HG02970 (cell line): ENCODE measurements around the gene POLQ.
"Not testable (repeated sequence)": the region's sequence is repeated elsewhere in the genome, so short reads cannot be mapped to it uniquely, and the experiment has no call there.

ENCODE experiments used
- ATAC-seq: cut with Tn5 transposase; IDR thresholded peaks from one replicate; pipeline ENCODE4 v1.9.1; 2021; ENCODE audit warnings: mild to moderate bottlenecking, moderate library complexity, moderate number of reproducible peaks; ENCODE audit not compliant: unreplicated experiment, low FRiP score

Gene POLQ

DNA sequence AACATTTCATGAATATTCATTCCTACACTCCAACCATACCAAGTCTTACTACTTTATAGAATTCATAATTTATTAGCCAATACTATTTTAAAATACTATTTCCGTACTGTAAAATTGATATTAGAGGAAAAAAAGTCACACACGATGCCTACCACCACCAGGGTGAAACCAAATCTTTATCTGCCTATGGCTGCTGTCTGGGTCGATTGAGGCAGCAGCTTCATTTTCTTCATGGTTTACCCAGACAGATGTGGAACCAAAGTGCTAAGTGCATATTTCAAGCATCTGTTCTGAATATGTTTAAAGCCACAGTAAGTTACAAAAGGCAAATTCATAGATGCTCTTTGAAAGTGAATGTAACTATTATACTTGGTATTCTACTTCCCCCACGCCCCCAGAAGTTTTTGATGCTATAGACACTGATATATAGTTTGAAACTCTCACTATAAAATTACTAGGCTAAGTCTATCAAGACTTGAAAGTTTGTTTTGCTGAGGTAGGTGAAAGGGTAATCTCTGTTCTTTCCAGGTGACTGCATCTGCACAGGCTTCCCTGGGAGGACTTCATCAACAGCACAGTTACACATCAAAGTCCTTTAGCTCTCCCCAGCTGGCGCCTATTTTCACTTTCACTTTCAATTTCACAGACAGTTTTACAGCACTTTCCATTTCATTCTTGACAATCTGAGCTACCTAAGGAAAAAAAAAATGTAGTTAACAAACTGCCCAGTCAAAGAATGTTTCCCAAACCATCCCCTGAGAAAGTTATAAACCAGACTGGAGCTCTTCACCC, 113.9 kb downstream of the POLQ start:
- ATAC-seq = no peak

DNA sequence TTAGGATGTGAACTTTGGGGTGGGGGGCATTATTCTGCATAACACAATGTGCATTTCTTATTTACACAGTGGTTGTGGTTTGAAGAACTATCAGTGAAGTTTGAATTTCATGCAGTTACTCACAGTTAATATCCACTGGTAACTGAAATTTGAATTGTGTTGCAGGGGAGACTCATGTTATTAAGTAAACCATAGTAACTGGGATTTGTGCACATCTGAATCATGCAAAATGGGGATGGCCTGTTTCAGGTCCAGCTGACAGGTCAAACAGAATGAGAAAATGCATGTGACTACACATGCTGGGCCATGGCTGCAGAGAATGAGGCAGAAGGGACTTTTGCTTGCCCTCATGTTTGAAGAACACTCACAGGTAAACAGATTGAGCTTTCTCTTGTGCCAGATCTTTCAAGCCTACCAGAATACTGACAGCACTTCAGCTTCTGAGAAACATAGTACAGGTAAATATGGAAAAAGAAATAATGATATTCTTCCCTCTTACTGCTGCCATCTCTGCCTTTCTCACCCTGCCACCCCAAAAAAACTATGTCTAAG, 115.0 kb downstream of the POLQ start:
- ATAC-seq = no peak

DNA sequence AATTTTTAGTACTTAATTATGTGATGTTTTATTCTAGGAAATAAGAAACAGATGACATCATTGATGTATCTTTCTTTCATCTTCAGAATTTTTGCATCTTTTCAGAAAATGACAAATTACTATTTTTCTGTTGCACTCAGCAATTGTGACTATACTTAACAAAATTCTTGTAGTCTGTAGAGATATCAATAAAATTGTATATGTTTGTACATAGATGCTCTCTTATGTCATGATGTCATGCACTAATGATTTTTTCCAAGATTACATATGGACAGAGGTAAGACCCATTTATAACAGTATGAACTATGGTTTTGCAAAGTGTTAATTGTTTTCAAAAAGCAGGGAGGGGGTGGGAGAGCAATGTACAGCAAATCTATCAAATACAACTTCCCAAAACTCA, 121.2 kb downstream of the POLQ start:
- no peak for ATAC-seq

DNA sequence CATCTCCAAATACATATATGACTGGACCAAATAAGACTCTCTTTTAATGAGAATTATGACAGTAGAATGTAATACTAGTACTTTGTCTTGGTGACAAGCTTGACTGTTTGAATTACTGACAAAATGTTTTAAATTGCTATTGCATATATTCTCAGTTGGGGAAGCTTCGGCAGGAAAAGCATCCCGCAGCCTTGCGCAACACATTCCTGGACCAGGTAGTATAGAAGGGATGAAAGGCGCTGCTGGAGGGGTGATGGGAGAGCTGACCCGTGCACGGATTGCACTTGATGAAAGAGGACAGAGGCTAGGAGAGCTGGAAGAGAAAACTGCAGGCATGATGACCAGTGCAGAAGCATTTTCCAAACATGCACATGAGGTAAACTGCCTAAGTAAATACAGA, 127.6 kb downstream of the POLQ start:
- ATAC-seq = no peak

DNA sequence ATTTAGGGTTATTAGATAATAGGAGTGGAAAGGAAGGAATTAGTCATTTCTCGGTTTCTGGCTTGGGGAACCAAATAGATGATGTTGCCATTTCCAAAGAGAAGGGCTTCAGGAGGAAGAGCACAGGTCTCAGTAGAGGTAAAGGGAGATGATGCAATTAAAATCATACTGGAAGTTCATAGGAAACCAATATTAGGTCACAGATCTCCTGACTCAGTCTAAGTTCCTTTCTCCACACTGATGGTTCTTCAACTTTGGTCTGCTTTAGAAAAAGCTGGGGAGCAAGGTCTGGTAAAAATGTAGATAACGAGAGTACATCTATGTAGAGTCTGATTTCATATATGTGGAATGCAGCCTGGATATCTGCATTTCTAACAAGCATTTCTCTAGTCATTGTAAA, 130.9 kb downstream of the POLQ start:
- ATAC-seq = no peak

DNA sequence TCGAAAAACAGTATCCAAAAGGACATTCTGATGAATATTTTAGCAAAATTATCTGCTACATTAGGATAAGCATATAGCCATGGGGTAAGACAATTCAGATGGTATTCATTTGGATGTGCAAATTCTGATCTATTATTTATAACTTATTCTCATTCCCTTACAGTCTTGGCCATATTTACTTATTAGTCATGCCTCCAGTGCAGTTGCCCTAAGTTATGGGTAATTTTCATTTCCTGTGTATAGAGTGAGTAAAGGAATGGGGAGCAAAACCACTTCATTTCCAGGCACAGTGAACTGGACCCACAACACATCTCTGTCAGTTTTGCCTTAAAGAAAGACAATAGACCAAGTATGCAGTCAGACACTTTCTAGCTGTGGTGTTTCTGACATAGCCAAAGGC, 134.3 kb downstream of the POLQ start:
- no peak for ATAC-seq

DNA sequence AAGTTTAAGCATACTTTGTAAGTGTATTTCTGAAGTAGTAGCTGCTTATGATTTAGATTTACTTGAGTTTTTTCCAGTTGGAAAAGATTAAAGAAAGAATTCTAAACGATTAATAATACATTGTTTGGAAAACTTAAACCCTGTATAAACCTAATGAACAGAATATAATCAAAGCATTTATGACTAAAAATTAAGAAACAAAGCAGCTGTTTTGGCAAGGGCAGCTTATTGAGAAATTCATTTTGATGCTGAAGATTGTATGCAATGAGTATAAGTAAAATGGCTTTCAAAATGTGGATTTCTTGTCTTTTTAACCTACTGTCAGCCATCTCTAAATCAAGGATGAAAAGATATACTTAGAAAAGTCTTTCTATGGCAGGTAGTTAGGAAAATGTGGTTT, 140.2 kb downstream of the POLQ start:
- no peak for ATAC-seq

DNA sequence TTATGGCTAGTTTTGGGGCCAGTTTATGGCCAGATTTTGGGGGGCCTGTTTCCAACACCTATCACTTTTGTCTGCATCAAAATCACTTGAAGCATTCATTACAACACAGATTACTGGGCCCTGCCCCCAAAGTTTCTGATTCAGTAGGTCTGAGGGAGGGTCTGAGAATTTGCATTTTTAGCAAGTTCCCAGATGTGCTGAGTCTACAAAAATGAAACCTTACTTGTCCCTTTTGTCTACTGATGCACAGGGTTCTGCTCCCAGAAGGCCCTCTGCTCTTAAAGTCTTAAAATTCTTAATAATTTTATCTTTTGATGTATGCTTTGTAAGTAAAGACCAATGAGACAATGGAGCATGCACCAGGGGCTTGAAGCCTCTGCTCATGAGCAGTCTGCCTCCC, 146.0 kb downstream of the POLQ start:
- no peak for ATAC-seq

DNA sequence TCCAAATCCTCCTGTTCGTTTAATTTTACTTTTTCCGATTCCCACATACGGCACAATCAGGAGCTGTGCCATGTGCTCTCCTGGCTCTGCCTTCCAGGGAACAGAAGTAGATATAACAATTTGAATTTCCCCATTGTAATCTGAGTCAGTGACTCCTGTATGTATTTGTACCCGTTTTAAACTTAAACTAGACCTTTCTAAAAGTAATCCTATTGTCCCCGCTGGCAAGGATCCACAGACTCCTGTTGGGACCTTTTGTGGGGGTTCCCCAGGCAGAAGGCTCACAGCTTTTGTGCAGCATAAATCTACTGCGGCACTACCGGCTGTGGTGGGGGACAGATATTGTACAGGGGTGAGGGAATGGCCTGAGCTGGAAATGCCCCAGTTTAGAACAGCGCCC, 147.7 kb downstream of the POLQ start:
- ATAC-seq = not testable (repeated sequence)

DNA sequence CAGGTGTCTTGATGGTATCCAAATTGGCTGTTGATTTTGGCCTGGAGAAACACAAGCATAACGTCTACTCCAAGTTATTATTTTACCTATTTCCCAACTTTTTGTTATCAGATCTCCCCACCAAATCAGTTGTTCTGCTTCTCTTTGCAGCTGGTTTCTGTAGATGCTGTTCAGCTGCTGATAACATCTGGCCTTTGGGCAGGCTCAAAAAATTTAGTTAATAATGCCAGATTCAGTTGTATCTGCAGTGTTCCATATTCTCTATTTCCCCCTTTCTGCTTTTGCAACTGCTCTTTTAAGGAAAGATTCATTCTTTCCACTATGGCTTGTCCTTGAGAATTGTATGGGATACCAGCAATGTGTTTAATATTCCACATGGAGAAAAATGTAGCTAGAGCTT, 149.8 kb downstream of the POLQ start:
- not testable (repeated sequence) for ATAC-seq

DNA sequence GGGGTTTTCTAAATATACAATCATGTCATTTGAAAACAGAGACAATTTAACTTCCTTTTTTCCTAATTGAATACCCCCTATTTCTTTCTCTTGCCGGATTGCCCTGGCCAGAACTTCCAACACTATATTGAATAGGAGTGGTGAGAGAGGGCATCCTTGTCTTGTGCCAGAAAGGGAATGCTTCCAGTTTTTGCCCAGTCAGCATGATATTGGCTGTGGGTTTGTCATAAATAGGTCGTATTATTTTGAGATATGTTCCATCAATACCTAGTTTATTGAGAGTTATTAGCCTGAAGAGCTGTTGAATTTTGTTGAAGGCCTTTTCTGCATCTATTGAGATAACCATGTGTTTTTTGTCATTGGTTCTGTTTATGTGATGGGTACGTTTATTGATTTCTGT, 157.5 kb downstream of the POLQ start:
- not testable (repeated sequence) for ATAC-seq
